Measurements from ENCODE around the gene ANO10.
"Not testable (repeated sequence)": the region's sequence is repeated elsewhere in the genome, so short reads cannot be mapped to it uniquely, and the experiment has no call there.

Gene ANO10

GRCh38 chr3:43565661-43566341, 56.0 kb downstream of the ANO10 start:
- not testable (repeated sequence) for DNase-seq

DNA sequence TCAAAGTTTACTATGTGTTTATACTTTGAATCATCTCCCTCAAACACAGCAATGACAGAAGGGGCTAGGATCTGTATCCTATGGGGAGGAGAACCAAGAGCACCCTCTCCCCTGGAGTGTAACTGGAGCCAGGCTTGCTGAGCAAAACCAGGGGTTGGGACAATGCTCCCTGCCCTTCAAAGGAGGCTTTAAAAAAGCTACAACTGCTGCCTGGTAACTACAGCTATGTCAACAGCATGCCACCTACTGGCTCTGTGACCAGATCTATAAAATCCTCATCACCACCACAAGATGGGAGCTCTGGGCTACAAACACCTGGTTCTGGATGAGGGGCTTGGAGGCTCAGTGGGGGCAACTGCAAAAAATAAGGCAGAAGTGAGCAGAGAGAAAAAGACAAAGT, 61.9 kb downstream of the ANO10 start:
- no peak for DNase-seq

DNA sequence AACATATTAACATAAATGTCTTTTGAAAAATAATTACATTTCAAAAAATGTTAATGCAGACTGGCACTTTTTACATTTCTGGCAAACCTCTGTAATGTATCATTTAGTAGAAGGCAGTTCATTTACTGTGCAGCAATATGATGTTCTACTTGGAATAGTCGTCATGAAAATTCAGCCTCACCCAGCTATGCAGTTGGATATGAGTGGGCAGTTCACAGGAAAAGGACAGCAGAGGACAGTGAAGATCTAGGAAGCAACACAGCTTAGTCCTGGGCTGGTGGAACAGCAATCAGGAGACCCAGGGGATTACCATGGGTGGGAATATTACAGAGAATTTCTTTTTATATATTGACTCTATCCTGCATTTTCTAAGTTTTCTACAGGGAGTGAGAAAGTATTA, 63.6 kb downstream of the ANO10 start:
- DNase-seq: no peak

GRCh38 chr3:43549626-43550290, 72.1 kb downstream of the ANO10 start:
- DNase-seq: no peak

DNA sequence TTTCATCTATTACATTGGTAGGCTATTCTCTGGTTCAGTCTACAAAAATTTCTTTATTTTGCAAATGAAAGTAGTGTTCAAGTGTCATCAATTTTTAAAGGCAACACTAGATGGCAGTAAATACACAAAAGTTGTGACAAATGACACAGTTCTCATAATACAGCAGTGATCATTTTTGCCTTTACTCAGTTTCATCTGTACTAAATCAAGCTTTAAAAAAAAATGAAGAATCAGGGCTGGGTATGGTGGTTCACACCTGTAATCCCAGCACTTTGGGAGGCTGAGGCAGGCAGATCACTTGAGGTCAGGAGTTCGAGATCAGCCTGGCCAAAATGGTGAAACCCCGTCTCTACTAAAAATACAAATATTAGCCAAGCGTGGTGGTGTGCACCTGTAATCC, 77.5 kb downstream of the ANO10 start:
- not testable (repeated sequence) for DNase-seq

- DNase-seq: no peak
Observed at GRCh38 chr3:43542328-43543043, 79.3 kb downstream of the ANO10 start.

DNA sequence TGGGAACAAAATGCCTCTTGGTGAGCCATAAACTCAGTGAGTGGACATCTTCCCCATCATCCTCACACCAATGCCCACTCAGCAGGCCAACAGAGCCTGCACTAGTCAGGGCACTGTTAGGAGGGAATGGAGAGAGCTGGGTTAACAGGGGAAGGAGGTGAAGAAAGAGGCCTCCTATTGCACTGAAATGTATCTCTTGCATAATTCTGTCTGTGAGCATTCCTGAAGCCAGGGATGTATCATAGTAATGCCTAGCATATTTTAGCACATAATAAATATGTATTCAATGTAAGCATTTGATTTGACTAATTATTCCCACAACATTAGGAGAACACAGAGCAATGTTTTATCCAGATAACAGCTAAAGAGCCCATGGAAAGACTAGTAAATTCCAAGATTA, 81.2 kb downstream of the ANO10 start:
- no peak for DNase-seq

DNA sequence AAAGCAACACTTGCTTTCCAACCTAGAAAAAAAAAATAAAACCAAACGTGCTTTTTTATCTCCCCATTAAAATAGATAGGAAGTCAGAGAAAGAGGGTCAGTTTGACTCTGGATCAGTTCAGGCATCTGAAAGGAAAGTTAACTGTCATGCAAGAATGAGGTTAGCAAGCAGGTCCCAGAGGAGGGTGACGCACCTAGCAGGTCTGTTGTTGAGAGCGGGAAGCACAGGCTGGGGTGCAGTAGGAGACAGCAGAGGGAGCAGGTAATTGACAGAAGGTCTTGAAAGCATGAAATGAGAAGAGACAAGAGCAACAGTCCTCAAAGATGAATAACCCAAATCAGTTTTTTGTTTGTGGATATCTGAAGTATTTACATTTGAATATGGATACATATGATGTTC, 82.5 kb downstream of the ANO10 start:
- DNase-seq: no peak

GRCh38 chr3:43537225-43537624, 84.6 kb downstream of the ANO10 start:
- DNase-seq: no peak

DNA sequence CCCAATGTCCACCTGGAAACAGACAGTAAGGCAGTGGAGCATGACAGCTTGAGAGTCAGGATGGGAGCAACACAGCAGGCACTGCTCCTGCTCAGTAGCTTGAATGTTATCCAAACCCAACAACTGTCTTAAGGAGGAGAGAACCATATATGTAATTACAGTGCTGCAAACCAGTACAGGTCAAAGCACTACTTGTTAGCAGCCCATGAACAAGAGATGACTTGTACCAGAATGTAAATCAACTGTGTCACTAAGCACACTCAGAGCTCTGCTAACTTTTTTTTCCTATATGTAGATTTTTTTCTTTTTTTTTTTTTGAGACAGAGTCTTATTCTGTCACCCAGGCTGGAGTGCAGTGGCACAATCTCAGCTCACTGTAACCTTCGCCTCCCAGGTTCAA, 87.1 kb downstream of the ANO10 start:
- DNase-seq: no peak

DNA sequence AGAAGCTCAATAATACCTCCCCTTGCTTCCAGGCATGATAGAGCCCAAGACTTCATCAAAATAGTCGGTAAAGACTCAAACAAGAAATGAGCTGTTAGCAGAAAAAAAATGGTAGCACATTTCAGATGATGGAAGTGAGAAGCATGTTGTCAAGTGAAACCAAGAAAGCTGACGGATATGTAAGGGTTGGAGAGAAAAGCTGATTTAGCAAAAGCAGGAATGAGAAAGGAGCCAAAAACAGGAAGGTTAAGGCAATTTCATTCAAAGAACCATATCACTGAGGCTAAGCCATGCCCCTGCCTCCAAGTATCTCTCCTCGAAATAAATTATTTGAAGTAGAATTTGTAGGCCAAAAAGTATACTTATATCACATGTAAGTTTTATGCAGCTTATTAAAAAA, 88.8 kb downstream of the ANO10 start:
- no peak for DNase-seq

GRCh38 chr3:43531835-43532234, 90.0 kb downstream of the ANO10 start:
- no peak for DNase-seq

GRCh38 chr3:43528498-43529099, 93.2 kb downstream of the ANO10 start:
- DNase-seq: no peak

- DNase-seq: no peak
Observed at GRCh38 chr3:43526956-43527355, 94.9 kb downstream of the ANO10 start.

DNA sequence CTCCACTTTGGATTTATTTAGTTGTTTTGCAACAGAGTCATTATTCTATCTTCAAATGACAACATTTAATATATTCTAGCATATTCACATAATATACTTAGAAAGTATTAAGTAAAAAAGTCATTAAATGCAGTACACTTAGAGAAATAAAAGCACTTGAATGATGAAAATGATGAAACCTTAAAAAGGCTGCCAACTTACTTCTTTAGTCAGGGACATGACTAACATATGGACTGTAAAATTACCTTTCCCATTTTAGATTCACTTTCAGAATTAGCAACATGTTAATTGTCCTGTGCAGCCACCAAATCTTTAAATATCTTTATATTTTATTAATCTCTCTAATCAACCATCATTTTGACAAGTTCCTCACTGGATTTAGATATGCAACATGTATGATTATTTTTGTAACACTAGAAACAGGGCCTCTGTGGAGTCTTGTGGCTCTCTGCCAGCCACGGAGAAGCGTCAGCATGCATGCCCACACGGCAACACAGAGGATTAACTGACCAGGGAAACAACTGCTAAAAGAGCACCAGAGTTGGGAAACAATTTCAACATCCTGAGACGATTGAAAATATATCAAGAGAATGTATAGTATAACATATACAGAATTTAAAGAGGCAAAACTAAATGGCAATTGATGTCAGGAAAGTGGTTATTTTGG, 95.7 kb downstream of the ANO10 start:
- DNase-seq: no peak

GRCh38 chr3:43525386-43525785, 96.4 kb downstream of the ANO10 start:
- no peak for DNase-seq

DNA sequence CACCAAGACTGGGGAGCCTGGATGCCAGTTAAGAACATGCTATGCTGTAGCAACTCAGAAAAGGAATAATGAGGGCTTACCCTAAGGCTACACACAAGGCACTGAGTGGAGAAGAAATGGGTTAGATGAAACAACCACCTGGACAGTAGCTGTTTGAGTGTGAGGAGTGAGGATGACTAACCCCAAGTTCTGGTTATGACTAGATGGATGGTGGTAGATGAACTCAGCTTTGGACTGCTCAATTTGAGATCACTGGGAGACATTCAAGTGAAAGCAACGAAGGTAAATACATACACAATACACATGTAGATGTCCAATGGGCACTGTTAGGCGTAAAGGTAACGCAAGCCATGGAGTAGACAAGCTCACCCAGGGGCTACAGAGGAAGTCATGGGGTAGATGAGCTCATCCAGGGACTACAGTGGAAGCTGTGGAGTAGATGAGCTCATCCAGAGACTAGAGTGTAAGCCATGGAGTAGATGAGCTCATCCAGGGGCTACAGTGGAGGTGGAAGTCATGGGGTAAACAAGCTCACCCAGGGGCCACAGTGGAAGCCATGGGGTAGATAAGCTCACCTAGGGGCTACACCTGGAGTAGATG, 98.3 kb downstream of the ANO10 start:
- no peak for DNase-seq

DNA sequence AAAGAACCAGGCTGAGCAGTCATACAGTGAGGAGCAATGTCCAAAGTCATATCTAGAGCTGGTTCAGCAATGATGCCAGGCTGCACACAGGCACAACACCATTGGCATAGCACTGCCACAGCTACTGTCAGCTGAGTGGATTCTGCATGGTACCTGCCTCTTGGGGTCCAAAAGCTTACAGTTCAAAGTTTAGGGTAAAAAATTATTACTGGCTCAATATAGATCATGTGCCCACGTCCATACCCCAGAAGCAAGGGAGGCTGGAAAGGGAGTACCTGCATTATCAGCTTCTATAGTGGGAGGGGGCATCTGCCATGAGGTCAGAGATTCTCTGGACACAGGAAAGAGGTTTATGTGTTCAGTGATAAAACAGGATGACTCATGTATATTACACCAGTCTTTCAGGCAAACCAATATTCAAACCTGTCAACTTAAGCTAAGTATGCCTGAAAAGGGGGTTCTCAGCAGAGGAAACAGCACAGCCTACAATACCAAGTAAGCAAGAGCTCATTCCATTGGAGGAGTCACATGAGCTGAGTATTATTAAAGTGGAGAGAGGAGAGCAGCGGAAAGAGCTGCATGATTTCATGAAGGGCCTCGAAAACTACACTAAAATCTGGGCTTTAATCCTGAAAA, 99.0 kb downstream of the ANO10 start:
- DNase-seq: no peak

DNA sequence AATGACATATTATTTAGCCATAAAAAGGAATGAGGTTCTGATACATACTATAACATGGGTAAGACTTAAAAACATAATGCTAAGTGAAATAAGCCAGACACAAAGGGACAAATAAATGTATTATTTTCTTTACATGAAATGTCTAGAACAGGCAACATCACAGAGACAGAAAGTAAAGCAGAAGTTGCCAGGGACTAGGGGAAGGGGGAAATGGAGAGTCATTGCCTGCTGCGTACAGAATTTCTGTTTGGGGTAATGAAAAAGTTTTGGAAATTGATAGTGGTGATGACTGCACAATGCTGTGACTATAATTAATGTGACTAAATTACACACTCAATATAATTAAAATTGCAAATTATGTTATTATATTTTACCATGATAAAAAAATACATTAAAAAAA, 99.9 kb downstream of the ANO10 start:
- DNase-seq: no peak

DNA sequence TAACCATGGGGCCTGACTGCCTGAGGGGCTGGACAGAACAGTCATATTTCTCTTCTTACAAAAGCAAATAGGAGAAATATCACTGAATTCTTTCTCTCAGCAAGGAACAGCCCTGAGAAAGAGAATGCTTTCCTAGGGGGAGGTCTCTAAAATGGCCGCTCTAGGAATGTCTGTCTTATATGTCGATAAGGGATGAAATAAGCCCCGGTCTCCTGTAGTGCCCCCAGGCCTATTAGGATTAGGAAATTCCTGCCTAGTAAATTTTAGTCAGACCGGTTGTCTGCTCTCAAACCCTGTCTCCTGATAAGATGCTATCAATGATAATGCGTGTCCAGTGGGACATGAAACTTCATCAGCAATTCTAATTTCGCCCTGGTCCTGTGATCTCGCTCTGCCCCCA, 103.3 kb downstream of the ANO10 start:
- DNase-seq: not testable (repeated sequence)

DNA sequence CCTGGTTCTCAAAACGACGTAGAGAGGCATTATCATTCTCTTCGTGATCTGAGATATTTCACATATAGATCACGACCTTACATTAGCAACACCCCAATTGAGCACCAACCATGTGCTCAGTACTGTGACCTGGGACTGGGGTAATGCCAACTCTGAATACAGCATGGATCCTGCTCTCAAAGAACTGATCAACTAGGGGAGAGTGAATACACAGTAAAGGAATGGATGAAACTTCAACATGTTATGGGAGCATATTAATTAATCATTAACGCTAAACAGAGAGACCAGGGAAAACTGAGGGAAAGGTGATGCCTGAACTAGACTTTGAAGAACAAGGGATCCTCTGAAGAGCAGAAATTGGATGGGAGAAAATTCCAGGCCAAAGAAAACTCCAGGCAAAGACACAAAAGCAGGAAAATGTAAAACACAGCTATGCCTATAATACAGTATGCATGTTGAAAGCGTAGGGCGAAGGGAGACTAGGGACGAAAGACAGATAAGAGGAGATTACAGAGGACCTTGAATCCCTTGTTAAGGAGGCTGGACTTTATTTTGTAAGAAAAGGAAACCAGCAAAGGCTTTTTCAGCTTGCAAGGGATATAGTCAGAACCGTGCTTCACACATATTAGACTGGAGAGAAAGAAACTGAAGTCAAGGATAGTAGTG, 105.7 kb downstream of the ANO10 start:
- no peak for DNase-seq

Data from NCI-H2081 treated with DMSO at 0.1 percent for 48 hours (cell line).